ENCODE data around the gene SOX8.

The SOX8 gene

DNA sequence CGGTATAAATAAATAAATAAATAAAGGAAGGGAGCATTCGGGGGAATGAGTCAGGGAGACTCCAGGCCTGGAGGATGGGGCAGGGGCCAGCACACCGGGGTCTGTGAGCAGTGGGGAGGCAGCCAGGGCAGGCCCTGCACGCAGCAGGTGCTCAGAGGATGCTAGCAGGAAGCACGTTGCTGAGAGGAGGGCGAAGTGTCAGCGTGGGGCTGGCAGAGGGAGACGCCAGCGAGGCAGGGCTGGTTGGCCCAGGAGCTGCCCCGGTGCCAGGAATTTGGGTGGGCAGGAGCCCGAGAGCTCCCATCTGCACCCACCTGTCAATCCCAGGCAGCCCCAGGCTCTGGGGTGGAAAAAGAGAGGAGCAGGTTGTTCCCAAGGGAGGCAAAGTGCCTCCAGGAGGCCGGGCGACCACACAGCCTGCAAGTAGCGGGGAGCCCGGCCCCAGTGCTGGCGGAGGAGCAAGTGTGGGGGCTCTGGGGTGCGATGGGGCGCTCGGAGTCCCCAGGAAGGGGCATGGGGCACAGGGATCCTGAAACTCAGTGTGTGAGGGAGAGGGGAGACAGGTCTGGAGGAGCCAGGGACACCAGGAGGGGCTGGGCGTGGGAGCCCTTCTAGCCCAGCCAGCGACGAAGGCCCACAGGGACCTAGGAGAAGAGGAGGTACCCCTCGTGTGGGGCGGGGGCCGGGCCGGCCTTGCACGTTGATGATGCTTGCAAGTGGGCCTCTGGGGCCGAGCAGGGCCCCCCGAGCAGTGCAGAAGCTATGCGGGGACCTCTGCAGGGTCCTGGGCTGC lies 28.0 kb downstream of the SOX8 start:
- 92% methylated on average over 30 of the region's 30 CpGs for WGBS
- Histone ChIP-seq H3K4me3 (ENCODE audit: low read length) (no peak overlapping the region), H3K27ac (ENCODE audit: low read depth, low read length) (no peak overlapping the region), H3K4me1 (ENCODE audit: insufficient read depth, low read length) (no peaks in the 10 kb centered on the region), H3K36me3 (ENCODE audit: insufficient read depth, low read length) (no peaks in the 10 kb centered on the region), H3K9me3 (ENCODE audit: insufficient read depth, low read depth, low read length) (no peaks in the 10 kb centered on the region), H3K9ac (ENCODE audit: low read depth, low read length) (no peak overlapping the region), H3K27me3 (ENCODE audit: insufficient read depth, low read length) (no peaks in the 10 kb centered on the region)

DNA sequence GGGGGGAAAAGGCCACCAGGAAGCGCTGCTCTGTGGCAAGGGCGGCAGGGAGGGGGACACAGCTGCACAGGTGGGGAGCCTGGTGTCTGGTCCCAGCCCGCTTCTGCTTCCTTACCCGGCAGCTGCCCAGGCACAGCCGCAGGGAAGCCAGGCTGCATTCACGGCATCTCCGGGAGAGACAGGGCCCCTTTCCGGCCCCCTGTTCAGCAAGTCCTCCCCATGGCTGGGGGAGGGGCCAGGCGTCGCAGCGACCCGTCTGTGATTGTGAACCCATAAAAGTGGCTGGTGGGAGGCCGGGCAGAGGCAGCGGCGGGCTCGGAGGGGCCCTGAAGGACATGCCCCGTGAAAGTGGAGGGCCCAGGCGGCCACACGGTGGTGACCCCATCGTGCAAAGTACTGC lies 28.7 kb downstream of the SOX8 start:
- Histone ChIP-seq H3K9ac (ENCODE audit: low read depth, low read length) (no peak overlapping the region), H3K4me1 (ENCODE audit: insufficient read depth, low read length) (no peaks in the 10 kb centered on the region), H3K27me3 (ENCODE audit: insufficient read depth, low read length) (no peaks in the 10 kb centered on the region), H3K27ac (ENCODE audit: low read depth, low read length) (no peak overlapping the region), H3K36me3 (ENCODE audit: insufficient read depth, low read length) (no peaks in the 10 kb centered on the region), H3K9me3 (ENCODE audit: insufficient read depth, low read depth, low read length) (no peaks in the 10 kb centered on the region), H3K4me3 (ENCODE audit: low read length) (no peak overlapping the region)
- whole genome bisulfite sequencing, result 86% methylated on average over 20 of the region's 20 CpGs

DNA sequence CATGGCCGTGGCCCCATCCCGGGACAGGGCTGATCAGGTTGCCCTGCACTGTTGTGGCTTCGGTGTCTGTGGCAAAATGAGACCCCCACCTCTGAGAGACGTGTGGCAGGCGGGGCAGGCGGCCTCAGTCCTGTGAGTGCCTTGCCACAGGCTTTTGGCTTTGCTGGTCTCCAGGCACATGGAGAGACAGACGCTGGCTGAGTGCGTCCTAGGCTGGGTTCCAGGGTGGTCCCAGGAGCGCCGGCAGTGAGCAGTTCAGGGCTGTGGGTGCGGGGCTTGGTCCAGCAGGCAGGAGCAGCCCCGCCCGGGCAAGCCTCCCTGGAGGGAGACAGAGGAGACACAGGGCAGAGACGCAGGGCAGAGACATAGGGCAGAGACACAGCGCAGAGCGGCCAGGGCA lies 29.2 kb downstream of the SOX8 start:
- 93% methylated on average over 16 of the region's 16 CpGs for WGBS
- Histone ChIP-seq H3K4me1 (ENCODE audit: insufficient read depth, low read length) (no peaks in the 10 kb centered on the region), H3K4me3 (ENCODE audit: low read length) (no peak overlapping the region), H3K9ac (ENCODE audit: low read depth, low read length) (no peak overlapping the region), H3K27me3 (ENCODE audit: insufficient read depth, low read length) (no peaks in the 10 kb centered on the region), H3K27ac (ENCODE audit: low read depth, low read length) (no peak overlapping the region), H3K36me3 (ENCODE audit: insufficient read depth, low read length) (no peaks in the 10 kb centered on the region), H3K9me3 (ENCODE audit: insufficient read depth, low read depth, low read length) (no peaks in the 10 kb centered on the region)

DNA sequence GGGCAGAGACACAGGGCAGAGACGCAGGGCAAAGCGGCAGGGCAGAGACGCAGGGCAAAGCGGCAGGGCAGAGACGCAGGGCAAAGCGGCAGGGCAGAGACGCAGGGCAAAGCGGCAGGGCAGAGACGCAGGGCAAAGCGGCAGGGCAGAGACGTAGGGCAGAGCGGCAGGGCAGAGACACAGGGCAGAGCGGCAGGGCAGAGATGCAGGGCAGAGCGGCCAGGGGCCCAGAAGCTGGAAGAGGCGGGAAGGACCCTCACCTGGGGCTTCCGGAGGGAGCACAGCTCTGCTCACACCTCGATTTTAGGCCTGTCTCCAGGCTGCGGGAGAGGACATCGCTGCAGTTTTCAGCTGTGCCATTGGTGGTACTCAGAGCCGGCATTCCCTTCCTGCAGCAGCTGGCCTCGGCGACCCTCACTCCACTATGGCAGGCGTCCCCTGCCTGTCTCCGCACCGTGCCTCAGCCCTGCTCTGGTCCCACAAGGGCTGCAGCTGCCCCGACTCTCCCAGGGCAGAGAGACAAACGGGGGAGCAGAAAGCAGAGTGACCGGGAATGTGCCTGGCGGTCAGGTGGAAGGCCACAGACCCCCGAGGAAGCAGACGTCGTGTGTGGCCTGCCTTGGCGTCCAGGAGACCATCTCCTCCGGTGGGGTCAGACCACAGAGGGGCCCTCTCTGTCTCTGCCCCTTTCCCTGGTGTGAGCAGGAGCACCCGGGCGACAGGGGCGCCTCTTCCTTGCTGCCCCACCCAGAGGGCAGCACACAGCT lies 29.9 kb downstream of the SOX8 start:
- no peaks in the 10 kb centered on the region for H3K9me3 ChIP-seq (ENCODE audit: insufficient read depth, low read depth, low read length)
- no peaks in the 10 kb centered on the region for H3K4me1 ChIP-seq (ENCODE audit: insufficient read depth, low read length)
- no peak overlapping the region for H3K27ac ChIP-seq (ENCODE audit: low read depth, low read length)
- 92% methylated on average over 37 of the region's 37 CpGs for WGBS
- no peak overlapping the region for H3K4me3 ChIP-seq (ENCODE audit: low read length)
- no peak overlapping the region for H3K9ac ChIP-seq (ENCODE audit: low read depth, low read length)
- no peaks in the 10 kb centered on the region for H3K27me3 ChIP-seq (ENCODE audit: insufficient read depth, low read length)
- H3K36me3 ChIP-seq (ENCODE audit: insufficient read depth, low read length), result no peaks in the 10 kb centered on the region

DNA sequence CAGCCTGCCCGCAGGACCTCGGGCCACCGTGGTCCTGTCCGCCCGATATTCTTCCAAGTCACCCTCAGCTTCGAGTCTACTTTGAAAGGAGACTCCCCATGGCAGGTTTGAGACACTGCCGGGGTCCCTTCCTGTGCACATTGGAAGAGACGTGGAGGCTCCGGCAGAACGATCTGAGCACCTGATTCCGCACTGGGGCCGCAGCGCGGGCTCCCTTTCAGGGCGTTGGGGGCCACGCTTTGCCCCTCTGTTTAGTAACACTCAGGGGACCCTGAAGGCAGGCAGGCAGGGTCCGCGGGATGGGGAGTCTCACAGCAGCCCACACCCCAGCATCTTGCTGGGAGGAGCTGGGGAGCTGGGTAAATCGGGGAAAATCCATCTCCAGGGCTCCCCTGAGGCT lies 30.6 kb downstream of the SOX8 start:
- Histone ChIP-seq H3K9ac (ENCODE audit: low read depth, low read length) (no peak overlapping the region), H3K27ac (ENCODE audit: low read depth, low read length) (no peak overlapping the region), H3K36me3 (ENCODE audit: insufficient read depth, low read length) (no peaks in the 10 kb centered on the region), H3K9me3 (ENCODE audit: insufficient read depth, low read depth, low read length) (no peaks in the 10 kb centered on the region), H3K4me1 (ENCODE audit: insufficient read depth, low read length) (no peaks in the 10 kb centered on the region), H3K4me3 (ENCODE audit: low read length) (no peak overlapping the region), H3K27me3 (ENCODE audit: insufficient read depth, low read length) (no peaks in the 10 kb centered on the region)
- 93% methylated on average over 19 of the region's 19 CpGs for WGBS

DNA sequence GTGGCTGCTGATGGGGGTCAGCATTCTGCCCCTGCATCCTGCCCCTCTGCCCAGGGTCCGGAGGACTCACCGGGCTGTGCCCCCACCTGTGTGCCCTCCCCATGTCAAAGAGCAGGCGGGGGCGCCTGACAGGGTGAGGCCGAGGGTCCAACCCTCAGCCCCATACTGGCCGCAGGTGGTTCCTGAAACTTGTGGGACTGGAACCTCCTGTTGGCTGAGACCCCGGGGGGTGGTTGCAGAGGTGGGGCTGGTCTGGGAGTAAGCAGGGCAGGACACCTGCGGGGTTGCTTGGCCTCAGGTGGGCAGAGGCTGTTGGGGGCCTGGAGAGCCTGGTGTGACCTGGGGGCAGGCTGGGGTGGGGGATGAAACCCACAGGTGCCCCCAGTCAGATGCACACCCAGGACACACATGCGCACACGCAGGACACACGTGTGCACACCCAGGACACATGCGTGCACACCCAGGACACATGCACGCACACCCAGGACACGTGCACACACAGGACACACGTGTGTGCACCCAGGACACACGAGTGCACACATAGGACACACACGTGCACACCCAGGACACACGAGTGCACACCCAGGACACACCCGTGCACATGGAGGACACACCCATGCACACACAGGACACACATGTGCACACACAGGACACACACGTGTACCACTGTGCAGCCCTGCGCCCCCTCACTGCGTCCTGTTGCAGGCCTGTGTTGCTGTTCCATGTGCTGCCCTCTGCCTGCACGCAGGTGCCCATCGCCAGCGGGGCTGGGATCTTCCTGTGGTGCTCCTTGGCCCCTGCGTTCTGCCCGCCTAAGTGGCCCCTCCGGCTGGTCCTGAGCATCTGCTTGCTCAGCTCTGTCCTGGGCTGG lies 31.4 kb downstream of the SOX8 start:
- H3K9me3 ChIP-seq (ENCODE audit: insufficient read depth, low read depth, low read length), result no peaks in the 10 kb centered on the region
- 94% methylated on average over 28 of the region's 28 CpGs for WGBS
- H3K4me1 ChIP-seq (ENCODE audit: insufficient read depth, low read length), result no peaks in the 10 kb centered on the region
- H3K27ac ChIP-seq (ENCODE audit: low read depth, low read length), result no peak overlapping the region
- H3K27me3 ChIP-seq (ENCODE audit: insufficient read depth, low read length), result no peaks in the 10 kb centered on the region
- H3K36me3 ChIP-seq (ENCODE audit: insufficient read depth, low read length), result no peaks in the 10 kb centered on the region
- H3K4me3 ChIP-seq (ENCODE audit: low read length), result no peak overlapping the region
- H3K9ac ChIP-seq (ENCODE audit: low read depth, low read length), result no peak overlapping the region

DNA sequence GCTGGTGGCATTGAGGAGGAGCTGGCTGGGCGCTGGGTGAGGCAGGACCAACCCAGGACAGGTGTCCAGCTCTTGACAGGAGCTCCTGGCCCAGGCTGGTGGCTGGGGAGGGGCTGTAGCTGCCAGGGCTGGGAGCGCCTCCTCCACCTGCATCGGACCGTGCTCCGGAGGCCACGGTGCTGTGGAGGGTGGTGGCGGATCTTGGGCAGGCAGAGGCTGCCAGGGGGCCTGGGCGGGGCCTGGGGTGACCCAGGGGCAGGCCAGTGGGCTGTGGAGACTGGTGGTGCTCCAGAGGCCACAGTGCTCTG lies 32.0 kb downstream of the SOX8 start:
- H3K9me3 ChIP-seq (ENCODE audit: insufficient read depth, low read depth, low read length), result no peaks in the 10 kb centered on the region
- H3K27ac ChIP-seq (ENCODE audit: low read depth, low read length), result no peak overlapping the region
- no peaks in the 10 kb centered on the region for H3K36me3 ChIP-seq (ENCODE audit: insufficient read depth, low read length)
- no peak overlapping the region for H3K4me3 ChIP-seq (ENCODE audit: low read length)
- 91% methylated on average over 8 of the region's 8 CpGs for WGBS
- no peaks in the 10 kb centered on the region for H3K27me3 ChIP-seq (ENCODE audit: insufficient read depth, low read length)
- no peaks in the 10 kb centered on the region for H3K4me1 ChIP-seq (ENCODE audit: insufficient read depth, low read length)
- no peak overlapping the region for H3K9ac ChIP-seq (ENCODE audit: low read depth, low read length)

DNA sequence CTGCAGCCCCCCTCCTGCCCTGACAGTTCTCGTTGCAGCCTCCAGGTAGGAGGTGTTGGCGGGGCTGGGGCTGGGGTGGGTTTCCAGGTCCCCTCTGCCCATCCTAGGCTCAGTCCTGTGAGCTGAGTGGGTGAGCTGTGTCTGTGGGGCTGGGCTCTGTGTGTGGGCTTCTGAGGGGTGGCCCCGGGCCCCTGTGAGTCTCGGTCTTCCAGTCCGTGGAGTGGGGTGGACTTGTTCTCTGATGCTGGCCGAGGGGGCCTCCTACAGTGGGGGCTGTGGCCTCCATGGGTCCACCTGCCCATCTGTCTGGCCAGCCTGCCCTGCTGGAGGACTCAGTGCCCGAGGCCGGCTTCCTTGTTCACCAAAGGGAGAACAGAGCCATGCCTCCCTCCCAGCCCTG lies 32.7 kb downstream of the SOX8 start:
- no peak overlapping the region for H3K9ac ChIP-seq (ENCODE audit: low read depth, low read length)
- no peaks in the 10 kb centered on the region for H3K4me1 ChIP-seq (ENCODE audit: insufficient read depth, low read length)
- H3K9me3 ChIP-seq (ENCODE audit: insufficient read depth, low read depth, low read length), result no peaks in the 10 kb centered on the region
- H3K36me3 ChIP-seq (ENCODE audit: insufficient read depth, low read length), result no peaks in the 10 kb centered on the region
- no peak overlapping the region for H3K27ac ChIP-seq (ENCODE audit: low read depth, low read length)
- H3K4me3 ChIP-seq (ENCODE audit: low read length), result no peak overlapping the region
- 92% methylated on average over 8 of the region's 8 CpGs for WGBS
- H3K27me3 ChIP-seq (ENCODE audit: insufficient read depth, low read length), result no peaks in the 10 kb centered on the region

DNA sequence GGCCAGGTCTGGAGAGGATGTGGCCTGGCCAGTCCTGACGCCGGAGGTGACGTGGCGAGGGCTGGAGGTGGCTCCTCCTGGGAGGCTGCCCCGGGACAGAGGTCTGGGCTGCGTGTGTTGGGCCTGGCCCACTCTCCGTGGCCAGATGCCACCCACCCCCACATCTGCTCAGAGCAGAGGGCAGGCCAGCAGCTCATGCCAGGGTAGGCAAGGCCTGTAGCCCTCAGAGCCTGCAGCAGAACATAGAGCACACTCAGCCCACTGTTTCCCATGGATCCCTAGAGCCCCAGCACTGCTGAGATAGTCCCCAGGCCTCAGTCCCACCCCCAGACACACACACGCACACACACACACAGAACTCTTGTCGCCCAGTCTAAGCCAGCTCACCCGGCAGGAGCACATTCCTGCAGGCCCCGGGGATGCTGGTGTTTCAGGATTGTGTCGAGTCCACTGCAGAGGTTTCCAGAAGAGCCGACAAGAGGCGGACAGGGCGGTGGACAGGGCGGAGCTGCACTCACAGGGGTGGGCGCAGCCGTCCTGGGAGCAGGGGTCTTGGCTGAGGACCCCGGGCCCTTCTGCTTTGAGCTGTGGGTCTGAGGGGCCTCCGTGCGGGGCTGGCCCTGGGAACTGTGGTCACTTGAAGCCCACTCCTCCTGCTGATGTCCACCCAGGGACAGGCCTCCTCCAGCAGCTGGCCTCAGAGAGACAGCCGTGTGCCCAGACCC lies 33.4 kb downstream of the SOX8 start:
- Histone ChIP-seq H3K4me1 (ENCODE audit: insufficient read depth, low read length) (no peaks in the 10 kb centered on the region), H3K9me3 (ENCODE audit: insufficient read depth, low read depth, low read length) (no peaks in the 10 kb centered on the region), H3K36me3 (ENCODE audit: insufficient read depth, low read length) (no peaks in the 10 kb centered on the region), H3K9ac (ENCODE audit: low read depth, low read length) (no peak overlapping the region), H3K4me3 (ENCODE audit: low read length) (no peak overlapping the region), H3K27ac (ENCODE audit: low read depth, low read length) (no peak overlapping the region), H3K27me3 (ENCODE audit: insufficient read depth, low read length) (no peaks in the 10 kb centered on the region)
- WGBS, result 91% methylated on average over 22 of the region's 22 CpGs

DNA sequence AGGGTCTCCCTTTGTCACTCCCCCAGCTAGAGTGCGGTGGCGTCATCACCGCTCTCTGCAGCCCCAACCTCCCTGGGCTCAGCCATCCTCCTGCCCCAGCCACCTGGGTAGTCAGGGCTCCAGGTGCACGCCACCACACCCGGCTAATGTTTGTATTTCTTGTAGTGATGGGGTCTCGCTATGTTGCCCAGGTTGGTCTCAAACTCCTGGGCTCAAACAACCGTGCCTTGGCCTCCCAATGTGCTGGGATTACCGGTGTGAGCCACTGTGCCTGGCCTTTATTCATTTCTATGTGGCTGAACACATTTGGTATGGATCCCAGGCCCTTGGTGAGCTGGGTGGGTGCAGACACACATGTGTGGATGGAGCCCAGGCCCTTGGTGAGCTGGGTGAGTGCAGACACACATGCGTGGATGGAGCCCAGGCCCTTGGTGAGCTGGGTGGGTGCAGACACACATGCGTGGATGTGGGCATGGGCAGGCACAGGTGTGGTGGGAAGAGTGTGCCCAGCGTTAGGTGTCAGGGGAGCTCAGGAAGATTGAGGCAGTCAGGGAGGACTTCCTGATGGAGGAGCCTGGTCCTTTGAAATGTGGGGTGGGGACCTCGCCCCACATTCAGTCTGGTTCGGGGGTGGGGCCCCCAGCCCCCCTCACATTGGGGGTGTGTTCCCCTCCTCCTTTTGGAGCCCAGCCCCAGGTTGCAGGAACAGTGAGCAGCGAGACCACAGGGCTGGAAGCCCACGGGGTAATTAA lies 37.1 kb downstream of the SOX8 start:
- Histone ChIP-seq H3K36me3 (ENCODE audit: insufficient read depth, low read length) (no peaks in the 10 kb centered on the region), H3K27ac (ENCODE audit: low read depth, low read length) (no peak overlapping the region), H3K27me3 (ENCODE audit: insufficient read depth, low read length) (no peaks in the 10 kb centered on the region), H3K9ac (ENCODE audit: low read depth, low read length) (no peak overlapping the region), H3K4me1 (ENCODE audit: insufficient read depth, low read length) (no peaks in the 10 kb centered on the region), H3K4me3 (ENCODE audit: low read length) (no peak overlapping the region), H3K9me3 (ENCODE audit: insufficient read depth, low read depth, low read length) (no peaks in the 10 kb centered on the region)
- 92% methylated on average over 15 of the region's 15 CpGs for WGBS

Data from HUES64 (cell line).